22Rv1 (cell line): ENCODE results near the gene DUSP18.

ENCODE experiments used
- ZFX ChIP-seq: fragments of 450-650 bp; IDR thresholded peaks from 2 replicates; pipeline ENCODE4 v1.6.1; 2017; ENCODE audit warnings: antibody characterized with exemption, borderline replicate concordance
- TF ChIP-seq, protein P1 (sequence below): fragments of 450-650 bp; IDR thresholded peaks from 2 replicates; pipeline ENCODE4 v1.5.1; 2017; ENCODE audit warnings: mild to moderate bottlenecking

DNA sequence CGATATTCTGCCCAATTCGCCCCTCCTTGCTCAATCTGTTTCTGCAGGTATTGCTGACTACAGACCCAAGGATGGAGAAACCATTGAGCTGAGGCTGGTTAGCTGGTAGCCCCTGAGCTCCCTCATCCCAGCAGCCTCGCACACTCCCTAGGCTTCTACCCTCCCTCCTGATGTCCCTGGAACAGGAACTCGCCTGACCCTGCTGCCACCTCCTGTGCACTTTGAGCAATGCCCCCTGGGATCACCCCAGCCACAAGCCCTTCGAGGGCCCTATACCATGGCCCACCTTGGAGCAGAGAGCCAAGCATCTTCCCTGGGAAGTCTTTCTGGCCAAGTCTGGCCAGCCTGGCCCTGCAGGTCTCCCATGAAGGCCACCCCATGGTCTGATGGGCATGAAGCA, 41.3 kb downstream of the DUSP18 start:
- TF ChIP-seq, protein P1, sequence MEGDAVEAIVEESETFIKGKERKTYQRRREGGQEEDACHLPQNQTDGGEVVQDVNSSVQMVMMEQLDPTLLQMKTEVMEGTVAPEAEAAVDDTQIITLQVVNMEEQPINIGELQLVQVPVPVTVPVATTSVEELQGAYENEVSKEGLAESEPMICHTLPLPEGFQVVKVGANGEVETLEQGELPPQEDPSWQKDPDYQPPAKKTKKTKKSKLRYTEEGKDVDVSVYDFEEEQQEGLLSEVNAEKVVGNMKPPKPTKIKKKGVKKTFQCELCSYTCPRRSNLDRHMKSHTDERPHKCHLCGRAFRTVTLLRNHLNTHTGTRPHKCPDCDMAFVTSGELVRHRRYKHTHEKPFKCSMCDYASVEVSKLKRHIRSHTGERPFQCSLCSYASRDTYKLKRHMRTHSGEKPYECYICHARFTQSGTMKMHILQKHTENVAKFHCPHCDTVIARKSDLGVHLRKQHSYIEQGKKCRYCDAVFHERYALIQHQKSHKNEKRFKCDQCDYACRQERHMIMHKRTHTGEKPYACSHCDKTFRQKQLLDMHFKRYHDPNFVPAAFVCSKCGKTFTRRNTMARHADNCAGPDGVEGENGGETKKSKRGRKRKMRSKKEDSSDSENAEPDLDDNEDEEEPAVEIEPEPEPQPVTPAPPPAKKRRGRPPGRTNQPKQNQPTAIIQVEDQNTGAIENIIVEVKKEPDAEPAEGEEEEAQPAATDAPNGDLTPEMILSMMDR: no peak
- no peak for TF ChIP-seq ZFX
